GM21576 (cell line): ENCODE results near the gene PAX2.

Experiments
- ATAC-seq: cut with Tn5 transposase; IDR thresholded peaks from one replicate; pipeline ENCODE4 v1.9.1; 2021; ENCODE audit warnings: mild to moderate bottlenecking, moderate library complexity; ENCODE audit not compliant: unreplicated experiment

Gene PAX2

DNA sequence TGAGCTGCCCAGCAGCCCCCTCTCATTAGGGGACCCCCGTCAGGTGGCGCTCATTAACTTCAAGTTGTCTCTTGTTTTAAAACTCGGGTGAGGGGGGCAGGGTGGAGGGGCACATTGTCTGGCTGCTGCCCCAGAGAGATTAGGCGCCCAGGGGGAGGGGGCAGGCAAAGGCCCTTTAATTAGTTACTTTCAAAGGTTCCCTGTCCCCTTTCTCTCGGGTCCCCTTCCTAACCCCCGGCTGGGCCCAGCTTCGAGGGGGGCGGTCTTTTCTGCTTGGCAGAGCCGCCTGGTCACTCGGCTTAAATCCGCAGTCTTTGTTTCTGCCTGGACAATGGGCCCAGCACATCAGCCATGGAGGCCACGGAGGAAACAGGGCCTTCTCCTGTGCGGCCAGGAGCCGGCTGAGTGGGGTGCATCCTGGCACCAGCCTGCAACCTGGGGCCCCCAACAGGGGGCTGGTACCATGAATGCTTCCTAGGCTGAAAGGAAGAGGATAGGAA is 128.5 kb downstream of the PAX2 start:
- ATAC-seq: no peak

DNA sequence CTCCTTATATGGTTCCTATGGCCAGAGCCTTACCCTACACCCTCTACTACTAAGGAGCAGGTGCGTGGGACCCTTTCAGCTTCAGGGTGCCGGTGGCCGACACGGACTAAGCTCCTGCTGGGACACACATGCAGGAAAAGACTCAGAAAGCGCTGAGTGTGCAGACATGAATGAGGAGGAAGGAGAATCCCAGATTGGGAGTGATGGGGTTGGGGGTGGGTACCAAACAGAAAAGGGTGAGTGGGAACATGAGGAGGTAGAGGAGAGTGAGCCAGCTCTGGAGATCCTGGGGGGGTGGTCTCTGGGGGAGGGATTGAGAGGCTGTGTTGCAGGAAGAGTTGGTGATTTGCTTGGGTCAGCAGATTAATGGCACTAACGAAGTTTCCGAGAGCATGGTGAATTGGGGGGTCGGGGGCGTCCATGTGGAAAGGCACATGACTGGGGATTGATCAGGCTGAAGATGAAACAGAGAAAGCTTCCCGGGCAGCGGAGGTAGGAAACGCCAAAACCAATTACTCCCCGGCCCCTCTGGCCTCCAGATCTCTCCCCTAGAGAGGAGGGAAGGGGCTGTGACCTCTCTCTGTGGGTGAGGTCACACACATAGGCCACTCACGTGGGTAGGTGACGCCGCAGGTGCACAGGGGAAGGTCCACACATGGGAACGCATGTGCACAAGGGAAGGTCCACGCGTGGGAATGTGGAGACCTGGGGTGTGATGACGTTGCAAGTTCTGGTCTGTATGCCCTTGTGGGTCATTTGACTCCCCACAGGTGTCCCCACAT is 129.5 kb downstream of the PAX2 start:
- no peak for ATAC-seq

DNA sequence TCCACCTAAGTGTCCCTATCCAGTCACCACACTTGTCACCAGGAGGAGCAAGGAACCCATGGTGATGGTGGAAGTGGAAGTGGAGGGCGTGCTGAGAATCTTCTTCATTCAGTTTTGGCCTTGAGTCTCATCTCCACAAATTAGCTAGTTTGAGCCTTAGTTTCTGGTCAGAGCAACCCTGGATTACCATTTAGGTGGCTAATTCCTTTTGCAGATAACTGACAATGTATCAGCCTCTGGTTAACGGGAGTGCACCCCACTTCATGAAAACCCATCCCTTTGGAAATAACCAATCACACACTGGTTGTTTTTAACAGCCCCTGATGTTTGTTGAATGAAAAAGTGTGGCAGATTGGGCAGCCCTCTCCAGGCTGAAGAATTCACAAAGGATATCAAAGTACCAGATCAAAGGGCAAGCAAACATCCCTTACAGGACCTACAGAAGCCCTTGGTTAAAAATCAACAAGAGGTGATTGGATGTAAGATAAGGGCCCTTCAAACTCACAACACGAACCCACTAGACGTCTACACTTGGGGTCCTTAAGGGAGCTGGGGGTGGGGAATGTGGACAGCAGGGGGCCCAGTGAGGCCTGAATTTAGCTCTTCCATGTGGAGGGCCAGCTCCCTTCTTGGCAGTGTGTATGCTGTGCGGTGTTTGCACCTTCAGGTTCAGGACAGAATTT is 130.2 kb downstream of the PAX2 start:
- no peak for ATAC-seq

DNA sequence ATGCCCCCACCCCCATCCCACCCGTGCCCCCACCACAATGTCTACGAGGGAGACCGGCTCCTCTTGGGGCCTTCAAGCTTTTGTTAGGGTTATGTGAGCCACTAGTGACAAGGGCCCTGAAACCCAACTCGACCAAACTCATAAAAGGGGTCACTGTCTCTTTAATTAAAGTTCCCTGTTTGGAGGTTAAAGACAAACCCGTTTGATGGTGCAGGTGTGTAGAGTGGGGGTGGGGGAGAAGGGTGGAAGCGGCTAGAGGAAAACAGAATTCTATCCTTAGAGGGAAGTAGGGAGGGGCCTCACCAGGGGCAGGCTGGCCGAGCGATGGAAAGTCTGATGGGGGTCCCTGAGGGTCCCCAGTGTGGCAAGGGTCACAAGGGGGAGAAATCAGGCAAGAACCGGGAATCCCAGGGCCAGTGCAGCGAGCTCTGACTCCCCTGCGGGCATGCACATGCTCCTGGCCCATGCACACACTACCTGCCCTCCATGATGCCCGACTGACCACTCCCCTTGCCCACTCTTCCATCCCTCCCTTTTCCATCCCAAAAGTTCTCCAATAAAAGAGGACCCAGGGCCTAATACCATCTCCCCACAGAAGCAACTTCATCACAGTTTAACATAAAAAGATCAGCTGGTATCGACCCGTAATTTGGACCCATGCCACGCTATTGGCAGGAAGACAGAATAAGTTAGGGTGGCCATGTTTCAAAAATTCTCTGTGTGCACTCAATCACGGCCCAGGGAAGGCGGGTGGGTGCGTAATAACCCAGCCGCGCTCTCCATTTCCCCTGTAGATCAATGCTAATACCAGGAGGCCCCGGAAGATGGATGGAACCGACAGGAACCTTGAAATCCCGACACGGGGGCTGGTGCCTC is 131.4 kb downstream of the PAX2 start:
- no peak for ATAC-seq

DNA sequence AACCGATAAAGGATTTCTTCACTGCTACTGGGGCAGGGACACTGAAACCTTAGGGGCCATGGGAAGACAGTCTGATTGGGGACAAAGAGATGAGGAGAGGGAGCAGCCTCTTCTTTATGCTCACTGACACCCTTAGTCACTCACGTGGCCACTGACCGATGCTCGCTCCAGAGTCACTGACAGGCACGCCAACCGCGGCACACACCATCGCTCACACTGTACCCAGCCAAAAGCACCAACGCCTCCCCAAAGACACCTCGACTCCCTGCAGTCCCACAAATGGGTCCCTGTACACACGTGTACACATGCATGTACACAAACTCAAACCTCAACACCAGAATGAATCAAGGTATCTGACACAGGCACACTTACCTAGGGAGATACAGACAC is 132.1 kb downstream of the PAX2 start:
- ATAC-seq: no peak

DNA sequence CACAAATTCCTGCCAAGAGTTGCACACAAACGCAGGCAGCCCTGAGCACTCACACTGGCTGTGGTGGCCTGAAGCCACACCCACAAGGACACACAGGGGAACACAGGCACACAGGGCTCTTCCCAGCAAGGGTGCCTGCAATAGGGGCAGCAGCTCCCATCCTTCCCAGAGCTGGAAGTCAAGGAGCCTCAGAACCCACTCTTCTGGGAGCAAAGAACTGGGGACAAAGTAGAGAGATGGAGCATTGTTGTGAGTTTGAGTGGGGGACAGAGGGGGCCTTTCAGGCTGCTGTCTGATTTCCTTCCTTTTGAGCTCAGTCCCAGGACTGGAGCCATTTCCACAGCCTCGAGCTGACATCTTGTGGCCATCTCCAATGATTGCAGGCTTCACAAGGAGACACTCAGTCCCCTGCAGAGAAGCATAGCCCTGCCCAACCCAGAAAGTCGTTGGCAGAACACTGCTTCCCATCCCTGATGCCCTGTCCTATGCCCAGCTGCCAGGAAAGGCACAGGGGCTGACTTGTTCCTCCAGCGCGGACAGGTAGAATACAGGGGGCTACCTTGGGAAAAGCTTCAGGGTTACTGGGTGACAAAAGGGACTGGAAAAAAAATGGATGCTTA is 133.0 kb downstream of the PAX2 start:
- ATAC-seq: no peak
